ENCODE data around the gene LRRC58.

- TF ChIP-seq CTCF (IDR thresholded peaks at IDR 0.05; ENCODE audit: low read length) (no peak), EZH2 (IDR thresholded peaks at IDR 0.05; ENCODE audit: borderline replicate concordance, low read length) (no peak)
These were observed 21.3 kb upstream of the LRRC58 start for GRCh38 chr3:120370463-120370862.

Data from OCI-LY1 (cell line).